Measurements from ENCODE around the gene TNFAIP3.
A peak's percentile ranks its signal among the peaks of the same experiment; 100 is the strongest.

The TNFAIP3 gene

DNA sequence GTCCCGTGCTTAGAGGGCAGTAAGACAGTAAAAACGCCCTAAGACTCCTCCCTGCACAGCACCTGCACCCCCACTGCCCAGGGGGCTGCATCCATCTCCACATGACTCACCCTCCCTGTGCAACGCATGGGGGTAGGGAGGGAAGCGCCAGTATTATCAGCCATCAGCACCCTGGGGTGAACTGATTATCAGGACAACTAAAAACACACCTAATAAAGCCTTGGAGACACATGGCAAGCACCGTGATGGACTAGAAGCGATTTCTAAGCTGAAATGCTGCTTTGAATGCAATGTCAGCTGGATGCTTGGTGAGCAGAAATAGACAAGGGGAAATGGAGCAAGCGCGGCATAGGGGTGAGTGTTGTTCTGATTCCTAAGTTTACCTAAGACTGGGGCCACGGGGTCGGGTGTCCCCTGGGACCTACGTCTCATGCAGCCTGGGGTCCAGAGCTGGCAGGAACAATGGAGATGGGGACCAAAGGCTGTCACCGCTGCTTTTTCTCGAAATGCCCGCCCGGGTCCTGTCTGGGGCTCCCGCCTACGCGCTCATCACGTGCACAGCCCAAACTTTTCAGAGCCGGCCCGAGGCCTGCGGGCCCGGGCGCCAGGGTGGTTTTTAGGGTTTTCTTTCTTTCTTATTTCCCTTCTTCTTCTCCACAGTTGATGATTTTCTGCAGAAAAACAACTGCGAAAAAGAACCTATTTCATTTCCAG lies 702 bp upstream of the TNFAIP3 start:
- peak; percentile 54 for DNase-seq

DNA sequence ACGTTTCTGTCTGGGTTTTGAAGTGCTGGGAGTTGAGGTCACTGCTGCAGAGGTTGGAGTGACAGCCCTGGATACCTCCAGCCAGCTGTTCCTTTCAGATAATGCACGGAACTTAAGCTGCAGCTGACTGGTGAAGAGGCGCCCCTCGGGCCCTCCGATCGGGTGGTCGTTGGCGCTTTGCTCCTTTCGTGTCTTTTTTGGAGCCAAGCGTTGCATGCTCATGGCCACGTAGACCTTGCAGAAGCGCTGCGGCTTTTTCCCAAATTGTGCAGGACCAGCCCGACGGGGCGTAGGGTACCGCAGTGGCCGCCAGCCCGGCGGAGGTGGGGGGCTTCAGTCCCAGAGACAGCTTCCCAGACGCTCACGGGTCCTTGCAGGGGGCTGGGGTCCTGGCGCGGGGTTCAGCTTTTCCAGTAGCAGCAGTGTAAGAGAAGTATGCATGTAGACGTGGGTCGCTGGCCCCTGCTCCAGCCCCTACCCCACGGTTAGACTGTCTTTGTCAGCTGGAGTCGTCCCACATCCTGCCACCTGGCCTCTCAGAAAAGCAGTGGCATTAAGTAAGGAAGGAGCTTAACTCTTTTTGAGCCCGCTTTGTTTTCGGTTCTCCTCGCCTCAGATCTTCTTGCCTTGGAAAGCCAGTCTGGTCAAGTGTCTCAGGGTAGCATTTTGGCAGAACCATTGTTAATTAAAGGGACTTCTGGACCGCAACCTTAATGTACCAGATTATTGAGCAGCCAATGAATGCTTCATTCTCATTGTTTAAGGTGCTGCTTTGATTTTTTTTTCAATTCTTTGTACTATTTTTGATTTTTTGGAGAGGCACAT lies 838 bp downstream of the TNFAIP3 start:
- DNase-seq: peak; percentile 42

DNA sequence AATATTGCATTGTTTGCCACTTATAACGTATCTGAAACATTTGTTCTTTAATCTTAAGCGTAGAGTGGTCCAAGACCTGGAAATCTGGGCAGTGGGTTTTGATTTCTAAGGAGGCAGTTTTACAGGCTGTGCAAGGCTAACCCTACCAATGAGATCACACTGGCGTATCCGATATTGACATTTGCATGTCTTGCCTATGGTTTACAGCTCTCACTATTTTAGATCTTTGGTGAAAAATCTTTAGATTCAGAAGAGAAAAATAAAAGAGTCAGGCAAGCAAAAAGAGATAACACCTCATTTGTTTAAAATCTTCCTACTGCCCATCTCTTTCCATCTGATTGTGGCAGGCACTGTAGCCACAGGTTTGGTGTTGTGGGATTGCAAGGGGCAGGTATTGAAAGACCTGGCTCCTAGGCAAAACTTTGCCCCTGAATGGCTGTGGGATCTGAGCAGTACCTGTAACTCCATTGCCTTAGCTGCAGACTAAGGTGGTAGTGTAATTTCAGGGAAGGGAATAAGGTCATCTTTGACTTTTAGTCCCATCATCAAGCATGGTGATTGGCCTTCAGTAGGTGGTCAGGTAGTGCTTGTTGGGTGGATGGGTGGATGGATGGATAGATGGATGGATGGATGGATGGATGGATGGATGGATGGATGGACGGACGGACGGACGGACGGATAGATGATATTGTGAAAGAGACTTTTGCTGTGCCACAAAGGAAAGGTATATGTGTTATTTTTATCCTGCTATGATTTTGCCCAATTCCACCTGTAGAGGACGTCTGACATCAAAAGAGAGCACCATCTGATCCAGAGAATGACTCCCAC lies 1.9 kb downstream of the TNFAIP3 start:
- no peak for DNase-seq

DNA sequence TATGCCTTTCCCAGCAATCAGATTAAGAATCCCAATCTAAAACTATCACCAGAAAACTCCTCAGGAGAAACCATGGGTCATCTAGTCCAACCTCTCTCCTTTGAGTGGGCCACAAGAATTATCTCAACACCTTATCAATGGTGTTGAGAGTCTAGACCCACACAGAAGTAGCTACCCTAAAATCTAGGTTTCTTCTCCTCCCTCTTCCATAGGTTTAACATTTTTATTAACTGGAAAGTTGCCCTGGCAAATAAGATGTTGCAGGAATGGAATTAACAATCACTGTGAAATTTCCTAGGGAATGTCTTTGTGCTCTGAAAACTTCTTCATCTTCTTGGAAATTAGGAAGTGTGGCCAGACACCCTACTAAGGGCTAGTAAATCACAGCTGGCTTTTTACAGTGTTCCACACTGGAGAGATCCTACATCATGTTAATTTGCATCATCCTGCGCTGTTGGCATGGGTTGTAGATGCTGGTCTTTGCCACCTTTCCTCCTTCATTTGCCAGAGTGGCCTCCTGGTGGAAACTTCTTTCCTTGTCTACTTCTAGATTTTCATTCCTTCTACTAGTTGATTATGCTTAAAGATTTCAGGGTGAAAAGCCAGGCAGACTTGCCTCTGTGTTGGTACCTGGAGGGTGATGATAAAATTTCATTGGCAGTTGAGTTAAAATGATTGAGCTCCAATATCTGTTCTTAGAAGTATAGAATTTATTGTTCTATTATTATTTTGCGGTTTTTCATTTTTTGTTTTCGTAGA lies 2.7 kb downstream of the TNFAIP3 start:
- no peak for DNase-seq

DNA sequence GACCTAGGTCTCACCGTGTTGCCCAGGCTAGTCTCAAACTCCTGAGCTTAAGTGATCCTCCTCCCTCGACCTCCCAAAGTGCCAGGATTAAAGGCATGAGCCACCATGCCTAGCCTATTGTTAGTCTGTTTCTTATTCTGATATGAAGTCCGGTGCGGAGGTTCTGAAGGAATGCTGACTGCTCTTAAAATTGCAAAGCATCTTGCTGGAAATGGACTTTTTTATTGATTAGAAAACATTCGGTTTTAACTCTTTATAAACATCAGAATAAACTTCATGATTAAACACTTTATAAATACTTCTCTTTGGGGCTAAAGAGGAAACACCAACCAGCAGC lies 3.2 kb downstream of the TNFAIP3 start:
- DNase-seq: no peak

DNA sequence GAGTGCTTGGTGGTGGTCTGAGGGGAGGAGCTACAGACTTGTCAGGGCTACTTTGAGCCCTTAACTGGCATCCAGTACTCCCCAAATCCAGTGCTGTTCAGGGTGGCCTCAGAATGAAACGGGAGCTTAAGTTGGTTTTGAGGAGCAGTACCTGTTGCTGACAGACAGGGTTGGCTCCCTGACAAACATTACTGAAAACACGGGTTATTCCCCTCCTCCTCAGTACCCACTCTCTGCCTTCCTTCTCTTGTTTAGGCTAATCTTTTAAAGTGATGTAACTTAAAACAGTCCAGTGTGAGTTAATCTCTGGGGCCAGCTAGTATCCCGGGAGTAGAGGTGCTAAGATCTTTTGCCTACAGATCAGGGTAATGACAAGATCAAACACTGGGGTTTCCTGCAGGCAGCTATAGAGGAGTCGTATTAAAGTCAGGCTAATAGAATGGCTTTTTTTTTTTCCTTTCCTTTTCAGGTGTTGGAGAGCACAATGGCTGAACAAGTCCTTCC lies 3.7 kb downstream of the TNFAIP3 start:
- no peak for DNase-seq

DNA sequence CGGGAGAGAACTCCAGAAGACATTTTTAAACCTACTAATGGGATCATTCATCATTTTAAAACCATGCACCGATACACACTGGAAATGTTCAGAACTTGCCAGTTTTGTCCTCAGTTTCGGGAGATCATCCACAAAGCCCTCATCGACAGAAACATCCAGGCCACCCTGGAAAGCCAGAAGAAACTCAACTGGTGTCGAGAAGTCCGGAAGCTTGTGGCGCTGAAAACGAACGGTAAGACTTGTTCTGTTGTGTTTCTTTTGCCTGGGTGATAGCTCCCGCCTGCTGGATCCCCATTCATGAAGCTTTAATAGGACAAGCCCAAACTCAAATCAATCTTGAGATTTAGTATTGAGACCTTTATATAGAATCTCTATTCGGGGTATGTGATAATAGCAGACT lies 4.2 kb downstream of the TNFAIP3 start:
- DNase-seq: no peak

DNA sequence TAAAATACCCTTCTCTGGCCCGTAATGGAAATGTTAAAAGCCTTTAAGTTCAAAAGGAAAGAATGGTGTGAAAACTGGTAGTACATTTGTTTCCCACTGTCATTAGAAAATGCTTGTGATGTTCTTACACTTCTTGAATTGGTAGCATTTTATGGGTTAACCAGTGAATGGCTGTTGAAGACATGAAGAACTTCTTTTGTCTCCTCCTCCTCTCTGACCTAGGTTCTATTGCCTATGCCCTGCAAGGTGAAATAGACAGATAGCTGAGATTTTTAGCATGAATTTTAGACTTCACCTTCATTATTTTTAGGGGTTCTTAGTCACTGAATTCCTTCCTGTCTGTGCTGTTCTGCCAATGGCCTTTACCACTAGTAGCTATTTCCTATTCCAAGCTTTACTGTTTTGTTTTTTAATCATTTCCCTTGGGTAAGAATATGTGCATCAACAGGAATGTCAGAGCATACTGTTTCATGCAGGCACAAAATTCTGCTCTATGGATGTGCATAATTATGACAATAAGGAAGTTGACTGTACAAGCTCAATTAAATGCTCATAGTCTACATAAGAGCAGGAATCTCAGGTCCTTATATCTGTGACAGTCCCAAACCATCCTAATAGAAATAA lies 4.9 kb downstream of the TNFAIP3 start:
- DNase-seq: no peak

DNA sequence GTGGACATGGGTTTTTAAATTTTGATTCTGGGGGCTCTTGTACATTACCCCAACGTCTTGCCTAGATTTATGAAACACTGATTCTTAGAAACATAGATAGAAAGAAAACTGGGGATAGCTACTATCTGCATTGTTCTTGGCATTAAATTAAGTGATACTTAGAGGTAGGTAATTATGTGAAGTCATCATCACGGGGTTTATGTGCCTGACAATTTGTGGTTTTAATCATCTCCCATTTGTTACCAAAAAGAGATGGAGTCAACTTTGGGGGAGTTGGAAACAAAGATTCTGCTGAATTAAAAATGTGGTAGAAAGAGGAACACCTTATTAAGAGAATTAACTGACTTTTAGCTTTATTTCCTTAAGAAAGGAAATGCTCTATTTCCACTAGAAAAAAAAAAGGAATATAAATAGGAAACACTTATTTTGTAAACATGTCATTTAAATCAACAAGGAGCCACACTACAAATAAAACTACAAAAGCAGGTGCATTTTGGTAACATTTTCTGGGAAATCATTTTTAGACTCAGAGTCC lies 5.6 kb downstream of the TNFAIP3 start:
- no peak for DNase-seq

DNA sequence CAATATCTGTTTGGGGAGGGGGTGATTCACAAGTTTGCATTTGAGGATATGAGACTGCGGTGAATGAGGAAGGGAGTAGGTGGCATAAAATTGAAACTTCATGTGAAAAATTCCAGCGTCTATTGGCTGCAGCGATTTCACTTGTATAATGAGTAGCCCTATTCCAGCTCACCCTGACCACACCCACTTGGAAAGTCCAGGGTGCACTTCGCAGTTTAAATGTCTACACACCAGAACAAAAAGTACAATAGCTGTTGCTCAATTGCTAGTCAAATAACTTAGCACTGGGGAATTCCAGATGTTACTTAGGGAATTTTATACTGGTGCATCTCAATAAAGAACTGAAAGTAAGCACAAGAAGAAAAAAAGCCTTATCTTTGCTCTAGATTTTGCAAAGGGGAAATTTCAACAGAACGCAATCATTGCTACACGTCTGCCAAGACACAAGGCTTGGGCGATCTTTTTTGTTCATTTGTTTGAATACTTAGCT lies 6.3 kb downstream of the TNFAIP3 start:
- DNase-seq: peak; percentile 72

DNA sequence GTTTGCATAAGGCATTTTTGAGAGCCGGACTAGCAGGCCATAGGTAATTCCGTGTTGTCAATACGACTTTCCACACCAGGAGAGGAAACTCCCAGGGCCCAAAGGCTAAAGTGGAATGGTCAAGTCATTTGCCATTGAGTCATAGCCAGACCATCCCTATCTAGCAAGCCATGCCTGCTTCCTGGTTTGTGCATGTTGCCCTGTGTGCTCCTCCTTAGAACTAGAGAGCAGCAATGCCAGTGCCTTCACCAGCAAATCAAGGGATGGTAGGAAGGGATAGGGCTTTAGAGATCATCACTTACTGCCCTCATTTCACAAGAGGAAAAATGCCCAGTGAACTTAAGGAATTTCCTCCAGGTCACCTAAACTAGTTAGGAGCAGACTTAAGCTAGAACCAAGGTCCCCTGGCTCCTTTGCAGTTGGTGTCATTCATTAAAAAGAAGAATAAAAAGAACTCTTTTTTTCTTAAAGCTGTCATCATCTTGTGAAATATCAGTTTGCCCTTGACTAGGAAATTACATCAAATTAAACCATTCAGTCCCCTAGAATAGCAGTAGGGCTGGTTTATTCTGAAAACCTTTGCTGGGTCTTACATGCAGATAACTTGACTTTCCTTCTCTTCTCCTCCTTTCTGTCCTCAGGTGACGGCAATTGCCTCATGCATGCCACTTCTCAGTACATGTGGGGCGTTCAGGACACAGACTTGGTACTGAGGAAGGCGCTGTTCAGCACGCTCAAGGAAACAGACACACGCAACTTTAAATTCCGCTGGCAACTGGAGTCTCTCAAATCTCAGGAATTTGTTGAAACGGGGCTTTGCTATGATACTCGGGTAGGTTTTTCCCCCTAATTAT lies 7.4 kb downstream of the TNFAIP3 start:
- DNase-seq: no peak

DNA sequence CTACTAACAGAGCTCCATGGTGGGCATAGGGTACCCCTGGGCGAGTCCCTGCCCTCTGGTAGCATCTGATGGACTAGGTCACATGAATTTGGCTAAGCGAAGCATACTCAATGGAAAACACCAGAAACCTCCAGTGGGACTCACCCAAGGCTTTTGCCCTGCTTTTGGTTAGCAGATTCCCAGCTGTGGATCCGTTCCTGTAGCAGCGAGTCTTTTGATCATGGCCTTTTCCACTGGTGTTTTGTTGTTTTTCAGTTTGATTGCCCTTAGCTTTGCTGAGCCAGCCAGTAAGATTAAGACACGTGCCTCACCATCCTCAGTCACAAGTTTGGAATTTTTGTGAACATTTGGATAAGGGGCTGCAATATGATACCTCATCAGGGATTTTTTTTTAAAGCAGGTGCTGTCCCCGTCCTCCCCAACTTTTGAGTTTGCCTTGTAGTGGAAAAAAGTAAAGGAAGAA lies 8.0 kb downstream of the TNFAIP3 start:
- DNase-seq: no peak

DNA sequence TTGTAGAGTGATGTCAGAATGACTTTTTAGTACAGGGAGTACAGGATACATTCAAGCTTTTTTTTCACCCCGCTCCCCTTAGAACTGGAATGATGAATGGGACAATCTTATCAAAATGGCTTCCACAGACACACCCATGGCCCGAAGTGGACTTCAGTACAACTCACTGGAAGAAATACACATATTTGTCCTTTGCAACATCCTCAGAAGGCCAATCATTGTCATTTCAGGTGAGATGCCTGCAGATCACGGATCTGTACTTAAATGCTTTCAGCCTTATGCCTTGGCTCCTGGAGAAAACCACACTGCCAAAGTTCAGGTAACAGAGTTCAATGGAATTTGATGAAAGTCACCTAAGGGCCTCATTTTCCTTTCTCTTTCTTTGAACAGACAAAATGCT lies 8.5 kb downstream of the TNFAIP3 start:
- no peak for DNase-seq

DNA sequence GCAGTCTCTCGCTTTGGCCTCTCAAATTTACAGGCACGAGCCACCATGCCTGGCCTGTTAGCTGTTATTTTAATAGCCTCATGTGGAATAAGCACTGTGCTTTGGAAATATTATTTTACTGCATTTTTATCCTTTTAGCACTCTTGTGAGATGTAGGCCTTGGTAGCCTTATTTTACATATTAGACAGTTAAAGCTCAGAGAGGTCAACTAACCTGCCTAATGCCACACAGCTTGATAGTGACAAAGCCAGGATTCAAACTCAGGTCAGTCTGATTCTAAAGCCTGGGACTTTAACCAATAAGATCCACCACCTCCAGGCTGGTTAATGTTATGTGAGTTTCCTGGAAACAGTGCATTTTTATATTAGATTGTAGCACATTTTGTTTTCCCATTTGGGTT lies 9.5 kb downstream of the TNFAIP3 start:
- no peak for DNase-seq

DNA sequence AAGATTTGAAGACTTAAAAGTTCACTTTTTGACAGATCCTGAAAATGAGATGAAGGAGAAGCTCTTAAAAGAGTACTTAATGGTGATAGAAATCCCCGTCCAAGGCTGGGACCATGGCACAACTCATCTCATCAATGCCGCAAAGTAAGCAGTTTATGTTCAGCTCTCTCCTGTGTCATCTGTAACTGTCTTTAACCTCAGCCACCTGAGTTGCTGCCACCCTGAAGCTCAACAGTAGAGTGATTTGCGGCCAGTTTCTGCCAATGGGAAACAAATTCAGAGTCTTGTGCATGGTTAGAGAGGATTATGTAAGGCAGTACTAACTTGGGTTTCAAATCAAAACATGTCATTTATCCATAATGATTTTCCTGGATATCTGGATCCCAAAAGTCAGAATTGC lies 10.1 kb downstream of the TNFAIP3 start:
- DNase-seq: no peak

DNA sequence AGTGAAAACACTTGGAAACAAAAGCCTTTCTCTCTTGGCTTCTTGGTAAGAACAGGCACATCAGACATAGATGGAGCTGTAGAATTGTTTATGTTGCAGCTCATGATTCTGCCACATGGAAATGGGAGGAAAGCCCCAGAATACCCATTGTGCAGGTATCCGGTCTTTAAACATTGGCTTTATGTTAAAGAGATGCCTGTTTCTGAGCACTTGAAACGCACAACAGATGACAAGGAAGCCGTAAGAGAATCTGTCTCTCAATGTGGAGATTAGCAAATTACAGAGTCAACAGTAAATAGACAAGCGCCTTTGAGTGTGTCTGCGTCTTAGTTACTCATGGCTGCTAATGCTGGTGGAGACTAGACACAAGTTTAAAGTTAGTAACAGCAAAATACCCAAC lies 10.5 kb downstream of the TNFAIP3 start:
- DNase-seq: no peak

DNA sequence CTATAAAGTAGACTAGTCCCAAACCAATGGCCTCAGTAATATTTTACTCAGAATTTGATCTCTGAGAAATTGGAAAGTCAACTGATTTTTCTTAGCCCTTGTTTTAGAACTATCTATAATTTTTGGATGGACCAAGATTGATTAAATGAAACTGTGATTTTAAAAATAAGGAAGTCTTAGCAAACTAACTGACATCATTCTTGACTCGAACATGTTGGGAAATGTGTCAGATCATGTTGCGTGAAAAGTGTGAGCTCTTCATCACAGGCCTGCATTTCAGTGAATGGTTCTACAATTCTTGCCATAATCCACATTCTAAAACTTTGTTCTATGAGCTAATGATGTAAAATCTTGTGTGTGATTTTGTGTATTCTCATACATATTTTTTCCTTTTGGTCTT lies 11.0 kb downstream of the TNFAIP3 start:
- DNase-seq: no peak

DNA sequence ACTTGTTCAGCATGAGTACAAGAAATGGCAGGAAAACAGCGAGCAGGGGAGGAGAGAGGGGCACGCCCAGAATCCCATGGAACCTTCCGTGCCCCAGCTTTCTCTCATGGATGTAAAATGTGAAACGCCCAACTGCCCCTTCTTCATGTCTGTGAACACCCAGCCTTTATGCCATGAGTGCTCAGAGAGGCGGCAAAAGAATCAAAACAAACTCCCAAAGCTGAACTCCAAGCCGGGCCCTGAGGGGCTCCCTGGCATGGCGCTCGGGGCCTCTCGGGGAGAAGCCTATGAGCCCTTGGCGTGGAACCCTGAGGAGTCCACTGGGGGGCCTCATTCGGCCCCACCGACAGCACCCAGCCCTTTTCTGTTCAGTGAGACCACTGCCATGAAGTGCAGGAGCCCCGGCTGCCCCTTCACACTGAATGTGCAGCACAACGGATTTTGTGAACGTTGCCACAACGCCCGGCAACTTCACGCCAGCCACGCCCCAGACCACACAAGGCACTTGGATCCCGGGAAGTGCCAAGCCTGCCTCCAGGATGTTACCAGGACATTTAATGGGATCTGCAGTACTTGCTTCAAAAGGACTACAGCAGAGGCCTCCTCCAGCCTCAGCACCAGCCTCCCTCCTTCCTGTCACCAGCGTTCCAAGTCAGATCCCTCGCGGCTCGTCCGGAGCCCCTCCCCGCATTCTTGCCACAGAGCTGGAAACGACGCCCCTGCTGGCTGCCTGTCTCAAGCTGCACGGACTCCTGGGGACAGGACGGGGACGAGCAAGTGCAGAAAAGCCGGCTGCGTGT lies 11.6 kb downstream of the TNFAIP3 start:
- DNase-seq: no peak

DNA sequence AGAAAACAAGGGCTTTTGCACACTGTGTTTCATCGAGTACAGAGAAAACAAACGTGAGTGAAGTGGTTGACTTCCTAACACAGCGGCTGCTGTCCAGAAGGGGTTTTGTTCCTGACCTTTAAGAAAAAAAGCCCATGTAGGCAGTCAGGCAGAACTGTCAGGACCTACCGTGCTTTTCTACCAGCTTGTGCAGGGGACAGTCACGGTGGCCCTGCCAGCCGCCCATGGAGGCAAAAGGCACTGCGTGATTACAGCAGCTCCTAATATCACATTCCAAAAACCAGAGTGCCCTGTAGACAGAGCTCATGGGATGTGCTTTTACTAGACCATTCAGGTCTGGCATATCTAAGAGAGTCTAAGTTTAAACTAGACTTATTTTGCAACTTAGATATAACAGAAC lies 12.2 kb downstream of the TNFAIP3 start:
- no peak for DNase-seq

Data from activated CD8-positive, alpha-beta memory T cell treated with anti-CD3 and anti-CD28 coated beads, Interleukin-2, amount 50 U/mL, for 4 hours (primary cell).